ENCODE data around the gene ATP2A1.
"Not testable (repeated sequence)": the region's sequence is repeated elsewhere in the genome, so short reads cannot be mapped to it uniquely, and the experiment has no call there.

DNA sequence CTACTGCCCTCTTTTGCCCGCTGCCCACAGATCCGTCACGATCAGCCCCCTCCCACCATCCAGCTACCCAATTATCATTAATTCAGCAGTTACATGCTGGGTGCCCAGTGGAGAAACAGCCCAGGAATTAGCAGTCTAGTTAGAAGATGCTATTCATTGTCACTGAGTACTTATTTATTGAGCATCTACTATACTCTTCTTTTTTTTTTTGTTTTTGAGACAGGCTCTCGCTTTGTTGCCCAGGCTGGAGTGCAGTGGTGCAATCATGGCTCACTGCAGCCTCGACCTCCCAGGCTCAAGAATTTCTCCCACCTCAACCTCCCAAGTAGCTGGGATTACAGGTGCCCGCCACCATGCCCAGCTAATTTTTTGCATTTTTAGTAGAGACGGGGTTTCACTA is 61.5 kb downstream of the ATP2A1 start:
- TF ChIP-seq, protein P1, sequence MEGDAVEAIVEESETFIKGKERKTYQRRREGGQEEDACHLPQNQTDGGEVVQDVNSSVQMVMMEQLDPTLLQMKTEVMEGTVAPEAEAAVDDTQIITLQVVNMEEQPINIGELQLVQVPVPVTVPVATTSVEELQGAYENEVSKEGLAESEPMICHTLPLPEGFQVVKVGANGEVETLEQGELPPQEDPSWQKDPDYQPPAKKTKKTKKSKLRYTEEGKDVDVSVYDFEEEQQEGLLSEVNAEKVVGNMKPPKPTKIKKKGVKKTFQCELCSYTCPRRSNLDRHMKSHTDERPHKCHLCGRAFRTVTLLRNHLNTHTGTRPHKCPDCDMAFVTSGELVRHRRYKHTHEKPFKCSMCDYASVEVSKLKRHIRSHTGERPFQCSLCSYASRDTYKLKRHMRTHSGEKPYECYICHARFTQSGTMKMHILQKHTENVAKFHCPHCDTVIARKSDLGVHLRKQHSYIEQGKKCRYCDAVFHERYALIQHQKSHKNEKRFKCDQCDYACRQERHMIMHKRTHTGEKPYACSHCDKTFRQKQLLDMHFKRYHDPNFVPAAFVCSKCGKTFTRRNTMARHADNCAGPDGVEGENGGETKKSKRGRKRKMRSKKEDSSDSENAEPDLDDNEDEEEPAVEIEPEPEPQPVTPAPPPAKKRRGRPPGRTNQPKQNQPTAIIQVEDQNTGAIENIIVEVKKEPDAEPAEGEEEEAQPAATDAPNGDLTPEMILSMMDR (IDR thresholded peaks at IDR 0.05; ENCODE audit: insufficient read depth, low read length): not testable (repeated sequence)
- not testable (repeated sequence) for TF ChIP-seq POLR2AphosphoS5 (IDR thresholded peaks at IDR 0.05; ENCODE audit: low read depth)

Data from HL-60 (cell line).